H9 (cell line): Measurements from ENCODE around the gene RAD9B. TPM values are rescaled to one million over a fixed set of nuclear protein-coding genes. Genes with fewer than 3 reads are reported as not detected.
A peak's percentile ranks its signal among the peaks of the same experiment; 100 is the strongest.

Experiments used
- DNase-seq: peaks from one replicate; pipeline ENCODE4 v3.0.0-alpha.2; 2017
- H2AFZ ChIP-seq: one replicate; pipeline ENCODE4 v1.6.1; 2013; ENCODE audit warnings: mild to moderate bottlenecking, low read length, control low read depth, moderate library complexity
- H2AK5ac ChIP-seq: 2 replicates; pipeline ENCODE4 v1.6.1; 2013; ENCODE audit warnings: low read length, control low read depth, mixed read lengths; ENCODE audit not compliant: insufficient read length
- H2BK120ac ChIP-seq: one replicate; pipeline ENCODE4 v1.6.1; 2013; ENCODE audit warnings: low read depth, mild to moderate bottlenecking, low read length, control low read depth, inconsistent platforms; ENCODE audit not compliant: poor library complexity, severe bottlenecking
- H2BK12ac ChIP-seq: 2 replicates; pipeline ENCODE4 v1.6.1; 2013; ENCODE audit warnings: low read length, control low read depth, mixed read lengths, low read depth; ENCODE audit not compliant: insufficient read length
- H2BK15ac ChIP-seq: 2 replicates; pipeline ENCODE4 v1.6.1; 2013; ENCODE audit warnings: low read depth, low read length, control low read depth
- H2BK20ac ChIP-seq: one replicate; pipeline ENCODE4 v1.6.1; 2013; ENCODE audit warnings: low read depth, mild to moderate bottlenecking, low read length, control low read depth, inconsistent platforms; ENCODE audit not compliant: poor library complexity, severe bottlenecking
- H2BK5ac ChIP-seq: 2 replicates; pipeline ENCODE4 v1.6.1; 2013; ENCODE audit warnings: low read length, control low read depth, mixed read lengths; ENCODE audit not compliant: insufficient read length
- H3K14ac ChIP-seq: 2 replicates; pipeline ENCODE4 v1.6.1; 2013; ENCODE audit warnings: low read length, control low read depth; ENCODE audit not compliant: insufficient read depth
- H3K18ac ChIP-seq: 2 replicates; pipeline ENCODE4 v1.6.1; 2013; ENCODE audit warnings: low read depth, mild to moderate bottlenecking, mixed read lengths, low read length, control low read depth; ENCODE audit not compliant: insufficient read length
- H3K23ac ChIP-seq: 2 replicates; pipeline ENCODE4 v1.6.1; 2013; ENCODE audit warnings: low read length, control low read depth, mixed read lengths, low read depth; ENCODE audit not compliant: insufficient read length
- H3K23me2 ChIP-seq: 2 replicates; pipeline ENCODE4 v1.6.1; 2013; ENCODE audit warnings: low read depth, mild to moderate bottlenecking, mixed read lengths, low read length, control low read depth; ENCODE audit not compliant: insufficient read length, poor library complexity, severe bottlenecking
- H3K27ac ChIP-seq: 2 replicates; pipeline ENCODE4 v1.5.1; 2013; ENCODE audit warnings: low read length, control low read depth, mixed read lengths, low read depth; ENCODE audit not compliant: insufficient read length
- H3K27me3 ChIP-seq: 2 replicates; pipeline ENCODE4 v1.6.1; 2013; ENCODE audit warnings: low read length, control low read depth, inconsistent platforms; ENCODE audit not compliant: insufficient read depth
- H3K4ac ChIP-seq: 2 replicates; pipeline ENCODE4 v1.6.1; 2013; ENCODE audit warnings: low read depth, mild to moderate bottlenecking, control low read depth, inconsistent platforms, low read length, moderate library complexity
- H3K4me1 ChIP-seq: 2 replicates; pipeline ENCODE4 v1.6.1; 2013; ENCODE audit warnings: low read length, control low read depth, inconsistent platforms; ENCODE audit not compliant: insufficient read depth
- H3K4me2 ChIP-seq: 2 replicates; pipeline ENCODE4 v1.6.1; 2013; ENCODE audit warnings: low read length, control low read depth, mixed read lengths; ENCODE audit not compliant: insufficient read length, insufficient read depth
- H3K56ac ChIP-seq: 2 replicates; pipeline ENCODE4 v1.6.1; 2013; ENCODE audit warnings: low read depth, mild to moderate bottlenecking, mixed read lengths, low read length, control low read depth; ENCODE audit not compliant: insufficient read length
- H3K79me1 ChIP-seq: 2 replicates; pipeline ENCODE4 v1.6.1; 2013; ENCODE audit warnings: low read depth, mild to moderate bottlenecking, moderate library complexity, low read length, control low read depth, inconsistent platforms; ENCODE audit not compliant: insufficient read depth, poor library complexity, severe bottlenecking
- H3K79me2 ChIP-seq: 2 replicates; pipeline ENCODE4 v1.6.1; 2013; ENCODE audit warnings: low read length, control low read depth, inconsistent platforms; ENCODE audit not compliant: insufficient read depth
- H3K9ac ChIP-seq: 2 replicates; pipeline ENCODE4 v1.6.1; 2013; ENCODE audit warnings: low read length, control low read depth, mixed read lengths; ENCODE audit not compliant: insufficient read length; ENCODE audit errors: extremely low read depth
- H3K9me3 ChIP-seq: one replicate; pipeline ENCODE4 v1.6.1; 2013; ENCODE audit warnings: low read depth, low read length, inconsistent platforms; ENCODE audit not compliant: control insufficient read depth
- H3T11ph ChIP-seq: one replicate; pipeline ENCODE4 v1.6.1; 2013; ENCODE audit warnings: mild to moderate bottlenecking, low read length, control low read depth, inconsistent platforms
- H4K20me1 ChIP-seq: one replicate; pipeline ENCODE4 v1.6.1; 2013; ENCODE audit not compliant: control insufficient read depth, insufficient read length, insufficient read depth
- H4K5ac ChIP-seq: 2 replicates; pipeline ENCODE4 v1.6.1; 2013; ENCODE audit warnings: low read depth, mild to moderate bottlenecking, mixed read lengths, low read length, control low read depth; ENCODE audit not compliant: insufficient read length
- H4K8ac ChIP-seq: replicated peaks from 2 replicates; pipeline ENCODE4 v1.6.1; 2013; ENCODE audit warnings: low read length, control low read depth, mixed read lengths, low read depth; ENCODE audit not compliant: insufficient read length
- H4K91ac ChIP-seq: 2 replicates; pipeline ENCODE4 v1.6.1; 2013; ENCODE audit warnings: low read depth, mild to moderate bottlenecking, moderate library complexity, mixed read lengths, low read length, control low read depth; ENCODE audit not compliant: insufficient read length
- H3K27ac Mint-ChIP-seq, 3 experiments: 2 replicates in 2 of 3; 3 replicates in 1 of 3; pipeline ENCODE4 v1.8.0; 2020 to 2021; ENCODE audit warnings: mixed read lengths in 3 of 3, mild to moderate bottlenecking in 1 of 3, moderate library complexity in 1 of 3
- H3K27me3 Mint-ChIP-seq: 2 replicates; pipeline ENCODE4 v1.8.0; 2021; ENCODE audit warnings: low read depth, mild to moderate bottlenecking, moderate library complexity, mixed read lengths
- H3K36me3 Mint-ChIP-seq, 3 experiments: 2 replicates in 2 of 3; 3 replicates in 1 of 3; pipeline ENCODE4 v1.8.0; 2020 to 2021; ENCODE audit warnings: low read depth in 3 of 3, mixed read lengths in 3 of 3; ENCODE audit not compliant: insufficient read depth in 1 of 3
- H3K4me1 Mint-ChIP-seq, 2 experiments: 2 replicates each; pipeline ENCODE4 v1.8.0; 2020; ENCODE audit warnings: mixed read lengths in 2 of 2
- H3K4me3 Mint-ChIP-seq, 2 experiments: 2 replicates in 1 of 2; 3 replicates in 1 of 2; pipeline ENCODE4 v1.8.0; 2020 to 2021; ENCODE audit warnings: mild to moderate bottlenecking in 2 of 2, mixed read lengths in 2 of 2, moderate library complexity in 1 of 2
- H3K9me3 Mint-ChIP-seq, 2 experiments: 2 replicates in 1 of 2; 3 replicates in 1 of 2; pipeline ENCODE4 v1.8.0; 2020; ENCODE audit warnings: mild to moderate bottlenecking in 2 of 2, mixed read lengths in 2 of 2, moderate library complexity in 1 of 2
- CTCF ChIP-seq: fragments of 200-600 bp; sonication (generic); conservative IDR thresholded peaks from 3 replicates; pipeline ENCODE4 v1.8.0; 2021; ENCODE audit warnings: antibody characterized with exemption, mild to moderate bottlenecking
- WGBS: extraction: QIAGEN DNeasy Blood & Tissue Kit; methylation state at CpG from one replicate; pipeline ENCODE4 v1.1.7; 2013; ENCODE audit warnings: missing lambda C conversion rate, low lambda C conversion rate, mixed read lengths; ENCODE audit not compliant: insufficient read length; ENCODE audit errors: extremely low coverage; 5-methylcytosine and 5-hydroxymethylcytosine counted together
- total RNA-seq: library from RNA; stranded (reverse); gene quantifications from 2 replicates; pipeline ENCODE4 v1.2.1, GENCODE V29; 2021

Gene RAD9B
- total RNA-seq, 1 experiment from 2014 or later = not detected

- H4K91ac ChIP-seq = no peak overlapping the region
- H3K56ac ChIP-seq = no peak overlapping the region
- no peak overlapping the region for H4K8ac ChIP-seq
- H3K4ac ChIP-seq = no peak overlapping the region
- no peak overlapping the region for H4K5ac ChIP-seq
- peaks cover 8 to 26% (median 23%) of the 10 kb centered on the region in 3 experiments for H3K36me3 Mint-ChIP-seq
- H3K18ac ChIP-seq = no peak overlapping the region
- no peaks in the 10 kb centered on the region for H3K9me3 ChIP-seq
- no peaks in the 10 kb centered on the region for H3K79me1 ChIP-seq
- peaks cover 3 to 8% of the 10 kb centered on the region in 2 experiments; a peak in 1 of 4 replicates for H3K4me1 Mint-ChIP-seq
- H3K9ac ChIP-seq = no peak overlapping the region
- no peak overlapping the region for H2BK20ac ChIP-seq
- H2BK15ac ChIP-seq = no peak overlapping the region
- no peaks in the 10 kb centered on the region for H3K4me1 ChIP-seq
- WGBS = no CpG with 5 or more reads among the region's 2 CpGs
- no peaks in the 10 kb centered on the region for H3K27me3 Mint-ChIP-seq
- peak overlapping the region in 2 of 3 experiments; percentile 41 to 69; a peak in 1 of 7 replicates for H3K27ac Mint-ChIP-seq
- H2BK12ac ChIP-seq = no peak overlapping the region
- H2BK5ac ChIP-seq = no peak overlapping the region
- no peak overlapping the region for H3K14ac ChIP-seq
- no peaks in the 10 kb centered on the region for H3K27me3 ChIP-seq
- no peak for DNase-seq
- no peaks in the 10 kb centered on the region for H3K9me3 Mint-ChIP-seq
- H2BK120ac ChIP-seq = no peak overlapping the region
- no peak overlapping the region for H2AK5ac ChIP-seq
- H3K23me2 ChIP-seq = no peaks in the 10 kb centered on the region
- H3K23ac ChIP-seq = no peak overlapping the region
- no peaks in the 10 kb centered on the region for H4K20me1 ChIP-seq
- H3K4me3 Mint-ChIP-seq = no peak overlapping the region
- 0 out of 2 replicates have a peak, but pooled peaks cover 2% of the 10 kb centered on the region for H3K79me2 ChIP-seq
- H3T11ph ChIP-seq = no peak overlapping the region
- H3K4me2 ChIP-seq = no peak overlapping the region
- no peak for TF ChIP-seq CTCF
- H3K27ac ChIP-seq = no peak overlapping the region
- no peak overlapping the region for H2AFZ ChIP-seq
Observed at GRCh38 chr12:110549716-110550115, 47.6 kb downstream of the RAD9B start.
